BJ (cell line): ENCODE data around the gene POU4F1. TPM values are rescaled to one million over a fixed set of nuclear protein-coding genes. Genes with fewer than 3 reads are reported as not detected.

Experiments used
- CTCF ChIA-PET: fragments of 350-600 bp; formaldehyde crosslinking; extraction: SDS; loops from one replicate; lab custom pipeline; 2021; ENCODE audit warnings: antibody characterized with exemption, inconsistent platforms; lab: Yijun Ruan, JAX
- POLR2A ChIA-PET: fragments of 300-600 bp; sonication (Branson Sonifier 250); formaldehyde crosslinking; extraction: SDS; loops from one replicate; lab custom pipeline; 2021; ENCODE audit warnings: antibody characterized with exemption; lab: Charles Lee
- DNase-seq: peaks from one replicate; pipeline ENCODE4 v3.0.0-alpha.2; 2011; ENCODE audit warnings: low read depth
- H3K27me3 ChIP-seq: 2 replicates; pipeline ENCODE4 v1.6.0; 2011; ENCODE audit warnings: low read length; ENCODE audit not compliant: control insufficient read depth, insufficient read depth
- H3K36me3 ChIP-seq: 2 replicates; pipeline ENCODE4 v1.5.1; 2011; ENCODE audit warnings: low read length; ENCODE audit not compliant: control insufficient read depth, insufficient read depth
- H3K4me3 ChIP-seq: 2 replicates; pipeline ENCODE4 v1.5.1; 2011; ENCODE audit warnings: low read depth, mild to moderate bottlenecking, control low read depth, low read length
- CTCF ChIP-seq: IDR thresholded peaks from 2 replicates; pipeline ENCODE4 v1.5.1; 2011; ENCODE audit warnings: low read depth, mild to moderate bottlenecking, control low read depth, inconsistent platforms, low read length, moderate library complexity; ENCODE audit not compliant: insufficient read depth
- polyA plus RNA-seq: library from polyadenylated mRNA; depleted of rRNA; stranded (reverse); fragments of >200 nt; gene quantifications from 2 replicates; pipeline ENCODE4 v1.2.3, GENCODE V29; 2011

Gene POU4F1
- polyA plus RNA-seq, 1 experiment, result not detected

GRCh38 chr13:78601874-78602560 is 1.3 kb downstream of the POU4F1 start:
- H3K36me3 ChIP-seq, result no peaks in the 10 kb centered on the region
- DNase-seq, result no peak
- TF ChIP-seq CTCF, result no peak
- CTCF ChIA-PET, result no interaction called here
- H3K4me3 ChIP-seq, result no peak overlapping the region
- POLR2A ChIA-PET, result interaction anchor here (0.7 kb wide), 1 partner anchor 221 kb away, joined by 4 read pairs; no protein-coding TSS in a partner anchor
- peaks cover 68% of the 10 kb centered on the region for H3K27me3 ChIP-seq

GRCh38 chr13:78601124-78601873 is 2.1 kb downstream of the POU4F1 start:
- no peak for TF ChIP-seq CTCF
- POLR2A ChIA-PET, result interaction anchor here (0.7 kb wide), 1 partner anchor 222 kb away, joined by 4 read pairs; no protein-coding TSS in a partner anchor

GRCh38 chr13:78600280-78600883 is 3.0 kb downstream of the POU4F1 start:
- peaks cover 68% of the 10 kb centered on the region for H3K27me3 ChIP-seq
- H3K4me3 ChIP-seq, result no peak overlapping the region
- POLR2A ChIA-PET, result no interaction called here
- CTCF ChIA-PET, result interaction anchor here (1.7 kb wide), 1 partner anchor 13 kb away, joined by 3 read pairs; no protein-coding TSS in a partner anchor
- no peak for TF ChIP-seq CTCF
- DNase-seq, result no peak
- H3K36me3 ChIP-seq, result no peaks in the 10 kb centered on the region

More at GRCh38 chr13:78601124-78601873, 2.1 kb downstream of the POU4F1 start:
- no peak for DNase-seq
- H3K27me3 ChIP-seq, result peaks cover 68% of the 10 kb centered on the region
- no peaks in the 10 kb centered on the region for H3K36me3 ChIP-seq
- CTCF ChIA-PET, result no interaction called here
- no peak overlapping the region for H3K4me3 ChIP-seq

- no peaks in the 10 kb centered on the region for H3K36me3 ChIP-seq
- peaks cover 67% of the 10 kb centered on the region for H3K27me3 ChIP-seq
- no peak for DNase-seq
- CTCF ChIA-PET, result interaction anchor here (1.7 kb wide), 1 partner anchor 13 kb away, joined by 3 read pairs; no protein-coding TSS in a partner anchor
- H3K4me3 ChIP-seq, result no peak overlapping the region
- POLR2A ChIA-PET, result no interaction called here
- TF ChIP-seq CTCF, result no peak
Observed at GRCh38 chr13:78599645-78600279, 3.6 kb downstream of the POU4F1 start.
